BJ (cell line): Measurements from ENCODE around the gene KLHL10. TPM values are rescaled to one million over a fixed set of nuclear protein-coding genes. Genes with fewer than 3 reads are reported as not detected.
A peak's percentile ranks its signal among the peaks of the same experiment; 100 is the strongest.

ENCODE experiments used
- CTCF ChIA-PET: fragments of 350-600 bp; formaldehyde crosslinking; extraction: SDS; loops from one replicate; lab custom pipeline; 2021; ENCODE audit warnings: antibody characterized with exemption, inconsistent platforms; lab: Yijun Ruan, JAX
- POLR2A ChIA-PET: fragments of 300-600 bp; sonication (Branson Sonifier 250); formaldehyde crosslinking; extraction: SDS; loops from one replicate; lab custom pipeline; 2021; ENCODE audit warnings: antibody characterized with exemption; lab: Charles Lee
- DNase-seq: peaks from one replicate; pipeline ENCODE4 v3.0.0-alpha.2; 2011; ENCODE audit warnings: low read depth
- H3K27me3 ChIP-seq: 2 replicates; pipeline ENCODE4 v1.6.0; 2011; ENCODE audit warnings: low read length; ENCODE audit not compliant: control insufficient read depth, insufficient read depth
- H3K36me3 ChIP-seq: 2 replicates; pipeline ENCODE4 v1.5.1; 2011; ENCODE audit warnings: low read length; ENCODE audit not compliant: control insufficient read depth, insufficient read depth
- H3K4me3 ChIP-seq: 2 replicates; pipeline ENCODE4 v1.5.1; 2011; ENCODE audit warnings: low read depth, mild to moderate bottlenecking, control low read depth, low read length
- CTCF ChIP-seq: IDR thresholded peaks from 2 replicates; pipeline ENCODE4 v1.5.1; 2011; ENCODE audit warnings: low read depth, mild to moderate bottlenecking, control low read depth, inconsistent platforms, low read length, moderate library complexity; ENCODE audit not compliant: insufficient read depth
- polyA plus RNA-seq: library from polyadenylated mRNA; depleted of rRNA; stranded (reverse); fragments of >200 nt; gene quantifications from 2 replicates; pipeline ENCODE4 v1.2.3, GENCODE V29; 2011

The KLHL10 gene
- polyA plus RNA-seq, 1 experiment, result 0.74 TPM

DNA sequence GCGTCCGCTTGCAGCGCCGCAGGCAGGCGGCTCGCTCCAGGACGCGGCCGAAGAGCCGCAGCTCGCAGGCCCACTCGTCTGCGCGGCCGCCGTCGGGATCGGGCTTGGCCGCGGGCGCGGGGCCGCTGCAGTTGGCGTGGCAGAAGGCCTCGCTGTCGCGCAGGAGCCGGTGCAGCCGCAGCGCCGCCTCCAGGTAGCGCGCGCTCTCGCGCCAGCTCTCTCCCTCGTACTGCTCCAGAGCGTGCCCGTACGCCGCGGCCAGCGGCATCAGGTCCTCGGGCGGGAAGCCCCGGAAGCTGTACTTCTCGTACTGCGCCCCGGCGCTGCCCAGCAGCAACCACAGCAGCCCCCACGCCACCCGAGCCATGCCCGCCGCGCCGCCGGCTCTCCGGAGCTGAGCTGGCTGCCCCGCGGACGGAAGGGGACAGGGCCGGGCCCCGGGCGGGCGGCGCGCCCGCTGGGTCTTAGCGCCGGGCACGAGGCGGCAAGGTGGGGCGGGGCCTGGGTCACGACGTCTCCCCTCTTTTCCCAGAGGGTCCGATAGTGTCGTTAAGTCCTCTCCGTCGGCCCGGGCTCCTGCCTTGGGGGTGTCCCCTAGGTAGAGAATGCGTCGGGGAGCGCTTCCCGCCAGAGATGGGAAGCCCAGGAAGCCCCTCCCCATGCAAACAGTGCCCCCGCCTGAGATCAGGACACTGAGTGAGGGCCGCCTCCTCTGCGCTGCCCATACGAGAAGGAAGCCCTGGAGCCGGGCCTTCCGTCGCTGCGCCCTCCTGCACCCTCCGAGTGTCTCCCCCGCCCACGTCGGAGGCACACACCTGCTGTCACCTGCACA is 25.9 kb upstream of the KLHL10 start, which contains the start of gene P3H4:
P3H4 (minus strand) TSS at position 401 of the 832 bp plus-strand sequence; CDS start at position 367, 34 bp downstream.
- H3K27me3 ChIP-seq, result no peaks in the 10 kb centered on the region
- peak; percentile 69 for TF ChIP-seq CTCF
- CTCF ChIA-PET, result interaction anchor here (0.6 to 4.4 kb wide), 13 partner anchors 10 to 152 kb away, joined by 3 to 36 read pairs (median 4); partner anchors contain the start of genes JUP and KLHL11
- H3K36me3 ChIP-seq, result peaks cover 7% of the 10 kb centered on the region
- H3K4me3 ChIP-seq, result peak within 1 kb of the TSS; percentile 88
- POLR2A ChIA-PET, result no interaction called here
- no peak for DNase-seq

DNA sequence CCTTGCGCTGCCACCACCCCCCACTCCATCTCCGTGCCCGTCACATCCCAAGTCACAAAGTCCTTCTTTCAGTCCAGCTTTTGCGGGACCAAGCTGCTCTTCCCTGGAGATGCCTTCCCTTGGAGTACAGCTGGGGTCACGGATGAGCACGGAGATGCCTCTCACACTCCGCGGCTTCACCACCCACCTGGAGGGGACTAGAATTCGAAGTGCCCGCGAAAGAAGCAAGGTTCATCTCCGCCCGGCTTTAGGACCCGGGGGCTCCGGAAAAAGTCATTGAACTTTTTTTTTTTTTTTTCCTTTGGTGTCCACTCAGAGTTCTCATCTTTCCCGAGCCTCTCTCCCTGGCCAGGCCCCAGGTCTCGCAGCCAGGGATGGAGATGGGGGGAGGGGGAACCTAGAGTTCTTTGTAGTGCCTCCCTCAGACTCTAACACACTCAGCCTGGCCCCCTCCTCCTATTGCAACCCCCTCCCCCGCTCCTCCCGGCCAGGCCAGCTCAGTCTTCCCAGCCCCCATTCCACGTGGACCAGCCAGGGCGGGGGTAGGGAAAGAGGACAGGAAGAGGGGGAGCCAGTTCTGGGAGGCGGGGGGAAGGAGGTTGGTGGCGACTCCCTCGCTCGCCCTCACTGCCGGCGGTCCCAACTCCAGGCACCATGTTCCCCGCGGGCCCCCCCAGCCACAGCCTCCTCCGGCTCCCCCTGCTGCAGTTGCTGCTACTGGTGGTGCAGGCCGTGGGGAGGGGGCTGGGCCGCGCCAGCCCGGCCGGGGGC is 25.1 kb upstream of the KLHL10 start, which contains the start of gene FKBP10:
FKBP10 (plus strand) TSS at position 624 of the 771 bp plus-strand sequence; CDS start at position 655, 31 bp downstream.
- TF ChIP-seq CTCF, result no peak
- H3K27me3 ChIP-seq, result no peaks in the 10 kb centered on the region
- no peak for DNase-seq
- CTCF ChIA-PET, result interaction anchor here (0.7 to 4.4 kb wide), 6 partner anchors 11 to 1152 kb away, joined by 3 to 36 read pairs (median 4); partner anchors contain the start of gene KLHL11
- peaks cover 10% of the 10 kb centered on the region for H3K36me3 ChIP-seq
- H3K4me3 ChIP-seq, result peak within 1 kb of the TSS; percentile 88
- POLR2A ChIA-PET, result interaction anchor here (0.7 kb wide), 2 partner anchors 23 to 73 kb away, joined by 3 read pairs; no protein-coding TSS in a partner anchor

GRCh38 chr17:41813152-41813680 is 24.4 kb upstream of the KLHL10 start:
- ChIA-PET CTCF (interaction anchor here (1.2 to 4.4 kb wide), 2 partner anchors 12 to 76 kb away, joined by 5 to 36 read pairs; no protein-coding TSS in a partner anchor), POLR2A (no interaction called here)
- no peak for DNase-seq
- H3K27me3 ChIP-seq, result no peaks in the 10 kb centered on the region
- peaks cover 10% of the 10 kb centered on the region for H3K36me3 ChIP-seq
- TF ChIP-seq CTCF, result no peak
- peak overlapping the region; percentile 88 for H3K4me3 ChIP-seq

DNA sequence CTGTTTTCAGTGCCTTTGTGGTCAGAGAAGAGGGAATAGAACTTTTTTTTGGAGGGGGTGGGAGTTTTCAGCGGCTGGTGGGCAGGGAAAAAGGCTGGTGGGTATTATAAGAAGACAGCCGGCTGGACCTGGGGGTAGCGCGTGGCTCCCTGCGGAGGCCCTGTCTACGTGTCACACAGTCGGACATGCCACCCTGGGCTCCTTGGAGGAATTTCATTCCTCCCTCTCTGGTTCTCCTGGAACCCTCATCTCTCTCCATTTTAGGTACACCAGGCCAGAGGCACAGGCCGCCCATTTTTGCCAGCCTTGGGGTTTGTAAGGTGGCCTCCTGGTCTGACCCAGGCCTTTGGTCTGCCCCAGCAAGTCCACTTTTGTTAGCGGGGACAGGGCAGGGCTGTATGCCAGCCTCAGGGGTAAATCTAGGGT is 23.9 kb upstream of the KLHL10 start:
- peaks cover 13% of the 10 kb centered on the region for H3K36me3 ChIP-seq
- no peak for TF ChIP-seq CTCF
- peak overlapping the region; percentile 88 for H3K4me3 ChIP-seq
- DNase-seq, result no peak
- ChIA-PET POLR2A (no interaction called here), CTCF (interaction anchor here (1.5 to 4.4 kb wide), 2 partner anchors 12 to 27 kb away, joined by 5 to 36 read pairs; partner anchors contain the start of gene JUP)
- no peaks in the 10 kb centered on the region for H3K27me3 ChIP-seq
